SKM-1 treated with dmso at 0.1 percent for 144 hours (cell line): ENCODE results near the gene ING4.

Source experiments
- DNase-seq: peaks from one replicate; lab custom pipeline; 2025; ENCODE audit not compliant: unreplicated experiment; lab: John Stamatoyannopoulos, UW

Gene ING4

GRCh38 chr12:6688543-6688998 is 25.7 kb upstream of the ING4 start:
- DNase-seq: no peak

GRCh38 chr12:6685814-6686213 is 22.9 kb upstream of the ING4 start:
- DNase-seq: no peak

GRCh38 chr12:6684609-6685008 is 21.7 kb upstream of the ING4 start:
- peak; percentile 26 for DNase-seq

- DNase-seq: no peak
Observed at GRCh38 chr12:6676962-6677361, 14.0 kb upstream of the ING4 start.

- no peak for DNase-seq
Observed at GRCh38 chr12:6672143-6672542, 9.2 kb upstream of the ING4 start.

GRCh38 chr12:6667559-6668210 is 4.8 kb upstream of the ING4 start:
- no peak for DNase-seq

- DNase-seq: no peak
Observed at GRCh38 chr12:6666211-6666610, 3.3 kb upstream of the ING4 start.

- no peak for DNase-seq
Observed at GRCh38 chr12:6664902-6665301, 2.0 kb upstream of the ING4 start.

- DNase-seq: no peak
Observed at GRCh38 chr12:6662602-6662905, 365 bp downstream of the ING4 start.

- DNase-seq: no peak
Observed at GRCh38 chr12:6653987-6654386, 8.9 kb downstream of the ING4 start.

- no peak for DNase-seq
Observed at GRCh38 chr12:6653342-6653741, 9.6 kb downstream of the ING4 start.

GRCh38 chr12:6652391-6652790 is 10.5 kb downstream of the ING4 start:
- DNase-seq: no peak

GRCh38 chr12:6650832-6651231 is 12.1 kb downstream of the ING4 start:
- no peak for DNase-seq

- peak; percentile 17 for DNase-seq
Observed at GRCh38 chr12:6647083-6647604, 15.8 kb downstream of the ING4 start, which contains the start of gene ACRBP. TSS of gene ACRBP (minus strand) at chr12:6647432. CDS start at chr12:6647366, 66 bp downstream.

- DNase-seq: no peak
Observed at GRCh38 chr12:6646276-6647082, 16.4 kb downstream of the ING4 start.

GRCh38 chr12:6644903-6645302 is 18.0 kb downstream of the ING4 start:
- no peak for DNase-seq

- DNase-seq: peak; percentile 70
Observed at GRCh38 chr12:6644257-6644596, 18.7 kb downstream of the ING4 start.

- DNase-seq: peak; percentile 60
Observed at GRCh38 chr12:6643569-6644256, 19.2 kb downstream of the ING4 start.

- DNase-seq: no peak
Observed at GRCh38 chr12:6641131-6641530, 21.8 kb downstream of the ING4 start.

GRCh38 chr12:6640497-6640896 is 22.4 kb downstream of the ING4 start:
- no peak for DNase-seq

- no peak for DNase-seq
Observed at GRCh38 chr12:6639151-6639801, 23.6 kb downstream of the ING4 start.
